HG02938 (cell line): ENCODE results near the gene BRWD1.
A peak's percentile ranks its signal among the peaks of the same experiment; 100 is the strongest.

Source experiments
- ATAC-seq: cut with Tn5 transposase; IDR thresholded peaks from one replicate; pipeline ENCODE4 v1.9.1; 2021; ENCODE audit warnings: mild to moderate bottlenecking, moderate library complexity; ENCODE audit not compliant: unreplicated experiment

The BRWD1 gene

DNA sequence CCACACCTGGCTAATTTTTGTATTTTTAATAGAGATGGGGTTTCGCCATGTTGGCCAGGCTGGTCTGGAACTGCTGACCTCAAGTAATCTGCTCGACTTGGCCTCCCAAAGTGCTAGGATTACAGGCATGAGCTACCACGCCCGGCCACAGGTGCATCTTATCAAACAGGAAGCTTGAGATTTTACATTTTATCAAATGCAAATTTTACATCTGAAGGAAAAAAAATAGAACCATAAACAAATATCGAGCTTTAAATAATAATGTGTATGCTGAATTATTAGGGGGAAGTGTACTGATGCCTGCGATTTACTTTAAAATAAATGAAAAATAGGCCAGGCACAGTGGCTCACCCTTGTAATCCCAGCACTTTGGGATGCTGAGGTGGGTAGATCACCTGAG lies 16.6 kb upstream of the BRWD1 start:
- ATAC-seq = no peak

DNA sequence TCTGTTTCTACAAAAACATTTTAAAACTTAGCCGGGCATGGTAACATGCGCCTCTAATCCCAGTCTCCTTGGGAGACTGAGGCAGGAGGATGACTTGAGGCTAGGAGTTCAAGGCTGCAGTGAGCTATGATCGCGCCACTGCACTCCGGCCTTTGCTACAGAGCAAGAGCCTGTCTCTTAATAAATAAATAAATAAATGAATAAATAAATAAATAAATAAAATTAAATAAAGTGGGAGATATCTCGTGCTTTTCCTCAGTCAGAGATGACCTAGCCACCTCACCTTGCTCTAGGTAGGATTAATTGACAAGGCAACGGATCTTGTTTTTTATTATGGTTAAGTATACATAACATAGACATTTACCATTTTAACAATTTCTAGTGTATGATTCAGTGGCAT lies 14.3 kb upstream of the BRWD1 start:
- no peak for ATAC-seq

DNA sequence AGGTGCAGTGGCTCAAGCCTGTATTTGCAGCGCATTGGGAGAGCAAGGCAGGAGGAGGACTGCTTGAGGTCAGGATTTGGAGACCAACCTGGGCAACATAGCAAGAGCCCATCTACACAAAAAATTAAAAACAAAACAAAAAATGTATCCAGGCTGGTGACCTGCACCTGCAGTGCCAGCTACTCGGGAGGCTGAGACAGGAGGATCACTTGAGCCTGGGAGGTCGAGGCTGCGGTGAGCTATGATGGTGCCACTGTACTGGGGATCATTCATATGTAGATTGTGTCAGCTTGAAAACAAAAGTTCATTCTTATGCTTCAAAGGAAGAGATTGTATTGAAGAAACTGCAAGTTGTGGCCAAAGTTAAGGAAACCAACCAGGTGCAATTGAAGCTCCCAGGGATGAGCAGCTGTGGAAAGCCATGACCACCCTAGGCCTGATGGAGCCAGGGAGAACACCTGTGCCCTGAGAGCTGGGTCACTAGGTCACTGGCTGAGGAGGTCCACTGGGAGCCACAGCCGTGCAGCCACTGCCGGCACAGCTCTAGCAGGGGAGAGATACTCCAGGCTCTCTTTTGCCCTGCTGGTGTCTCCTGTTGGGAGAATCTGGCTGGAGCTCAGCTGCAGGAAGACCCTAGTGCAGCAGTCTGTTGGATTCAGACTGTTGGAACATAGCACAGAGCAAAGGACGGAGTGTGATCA lies 13.3 kb upstream of the BRWD1 start:
- no peak for ATAC-seq

DNA sequence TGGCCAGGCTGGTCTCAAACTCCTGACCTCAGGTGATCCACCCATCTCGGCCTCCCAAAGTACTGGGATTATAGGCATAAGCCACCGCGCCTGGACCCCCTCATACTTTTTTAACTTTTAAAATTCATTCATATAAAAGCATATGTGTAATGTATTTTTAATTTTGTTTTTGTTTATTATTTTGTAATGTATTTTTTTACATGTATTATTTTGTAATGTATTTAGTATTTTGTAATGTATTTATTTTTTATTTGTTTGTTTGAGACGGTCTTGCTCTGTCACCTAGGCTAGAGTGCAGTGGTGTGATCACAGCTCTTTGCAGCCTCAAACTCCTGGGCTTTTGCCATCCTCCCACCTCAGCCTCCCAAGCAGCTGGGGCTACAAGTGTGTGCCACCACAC lies 12.0 kb upstream of the BRWD1 start:
- no peak for ATAC-seq

GRCh38 chr21:39321424-39321823 lies 8.0 kb upstream of the BRWD1 start:
- ATAC-seq = no peak

GRCh38 chr21:39319814-39320332 lies 6.4 kb upstream of the BRWD1 start:
- ATAC-seq = no peak

GRCh38 chr21:39319251-39319756 lies 5.9 kb upstream of the BRWD1 start:
- no peak for ATAC-seq

GRCh38 chr21:39318091-39318959 lies 4.9 kb upstream of the BRWD1 start:
- ATAC-seq = no peak

DNA sequence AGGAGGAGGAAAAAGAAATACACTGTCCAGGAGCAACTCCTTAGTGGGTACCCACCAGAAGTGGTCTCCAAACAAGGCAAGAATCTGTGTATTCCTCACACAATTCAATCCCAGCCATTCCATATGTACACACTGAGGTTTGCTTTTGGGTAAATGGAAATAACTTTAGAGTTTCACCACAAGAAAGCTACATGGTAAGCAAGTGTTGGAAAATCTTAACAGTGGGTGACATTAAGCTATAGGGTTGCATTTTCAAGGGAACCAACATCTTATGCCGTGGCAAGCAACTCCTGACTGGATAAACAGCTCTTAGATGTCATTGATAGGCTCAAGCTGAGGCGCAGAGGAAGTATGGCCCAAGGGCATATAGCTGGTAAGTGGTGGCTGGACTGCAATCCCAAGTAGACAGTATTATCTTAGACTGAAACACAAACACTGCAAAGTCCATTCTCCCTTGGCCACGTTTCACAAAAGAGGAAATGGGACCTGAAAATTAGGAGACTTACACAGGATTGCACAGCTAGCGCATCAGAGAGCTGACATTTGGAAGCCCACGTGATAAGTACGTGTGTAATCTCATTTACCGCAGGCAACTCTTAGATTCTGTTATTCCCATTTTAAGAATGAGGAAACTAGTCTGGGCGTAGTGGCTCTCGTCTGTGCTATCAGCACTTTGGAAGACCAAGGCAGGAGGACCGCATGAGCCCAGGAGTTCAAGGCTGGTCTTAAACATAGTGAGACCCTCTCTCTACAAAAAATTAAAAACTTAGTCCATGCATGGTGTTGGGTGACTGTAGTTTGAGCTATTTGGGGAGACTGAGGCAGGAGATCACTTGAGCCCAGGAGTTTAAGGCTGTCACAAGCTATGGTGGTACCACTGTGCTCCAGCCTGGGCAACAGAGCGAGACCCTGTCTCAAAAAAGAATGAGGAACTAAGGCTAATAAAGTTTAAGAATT lies 4.0 kb upstream of the BRWD1 start:
- ATAC-seq = no peak

DNA sequence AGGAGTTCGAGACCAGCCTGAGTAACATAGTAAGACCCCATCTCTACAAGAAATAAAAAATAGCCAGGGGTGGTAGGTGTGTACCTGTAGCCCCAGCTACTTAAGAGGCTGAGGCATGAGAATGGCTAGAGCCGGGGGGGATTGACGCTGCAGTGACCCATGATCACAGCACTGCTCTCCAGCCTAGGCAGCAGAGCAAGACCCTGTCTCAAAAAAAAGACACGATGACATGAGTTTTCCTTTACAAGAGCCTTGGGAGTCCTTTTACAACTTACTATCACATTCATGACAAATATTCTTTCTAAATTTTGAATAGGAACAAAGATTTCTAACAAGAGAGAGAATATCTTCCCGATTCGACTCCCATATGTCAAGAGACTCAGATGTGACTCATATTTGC lies 3.3 kb upstream of the BRWD1 start:
- no peak for ATAC-seq

DNA sequence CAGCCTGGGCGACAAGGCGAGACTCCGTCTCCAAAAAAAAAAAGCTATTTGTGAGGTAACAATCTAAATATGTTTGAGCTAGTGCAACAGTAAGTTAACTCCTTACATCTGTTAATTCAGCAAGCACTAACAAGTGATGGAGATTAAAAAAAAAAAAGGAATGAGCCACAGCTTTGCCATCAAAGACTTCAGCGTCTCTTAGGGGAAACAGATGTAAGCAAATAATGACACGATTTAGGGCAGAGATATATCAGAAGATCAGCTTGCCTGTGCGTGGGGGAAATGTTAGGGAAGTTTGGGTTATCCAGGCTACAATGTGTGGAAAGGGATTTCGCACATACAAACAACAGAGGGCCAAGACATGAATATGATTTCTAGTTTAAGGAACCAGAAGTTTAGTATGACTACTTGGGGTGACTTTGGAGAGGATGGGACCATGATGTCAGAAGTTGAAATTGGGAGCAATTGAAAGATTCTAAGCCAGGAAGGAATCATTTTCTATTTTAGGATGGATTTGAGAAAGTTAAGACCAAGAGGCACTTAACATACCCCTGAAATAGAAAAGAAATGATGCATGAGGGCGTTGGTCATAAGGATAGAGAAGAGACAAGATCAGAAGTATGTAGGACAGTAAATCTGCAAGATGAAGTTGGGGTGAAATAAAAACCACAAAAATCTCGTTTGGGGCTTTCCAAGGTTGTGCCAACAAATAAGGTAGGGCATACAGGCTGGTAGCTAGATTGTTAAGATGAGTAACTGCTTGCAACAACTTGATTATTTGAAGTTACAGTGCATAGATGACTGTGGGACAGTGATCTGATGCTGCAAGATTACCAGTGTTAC lies 2.4 kb upstream of the BRWD1 start:
- ATAC-seq = no peak

- ATAC-seq = peak; percentile 13
Observed at GRCh38 chr21:39314143-39315027, 953 bp upstream of the BRWD1 start.

DNA sequence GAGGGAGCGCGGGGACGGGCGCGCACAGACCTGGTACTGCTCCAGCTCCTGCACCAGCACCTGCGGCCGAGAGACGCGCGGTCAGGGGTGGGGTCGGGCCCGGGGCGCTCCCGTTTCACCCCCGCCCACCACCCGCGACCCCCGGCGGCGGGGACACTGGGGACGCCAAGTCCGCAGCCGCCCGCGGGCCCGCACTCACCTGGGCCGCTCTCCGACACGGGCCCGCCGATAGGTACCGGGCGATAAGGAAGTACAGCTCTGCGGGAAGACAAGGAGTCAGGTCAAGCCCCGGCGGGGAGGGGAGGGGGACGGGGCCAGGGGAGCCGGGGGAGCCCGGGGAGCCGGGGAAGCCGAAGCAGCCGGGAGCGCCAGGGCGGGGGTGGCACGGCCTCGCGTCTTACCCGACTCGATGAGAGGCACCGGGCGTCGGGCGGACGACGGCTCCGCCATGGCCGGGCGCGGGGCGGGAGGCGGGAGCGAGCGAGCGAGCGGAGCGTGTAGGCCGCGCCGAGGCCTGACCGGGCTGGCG lies 326 bp downstream of the BRWD1 start:
- ATAC-seq = no peak

DNA sequence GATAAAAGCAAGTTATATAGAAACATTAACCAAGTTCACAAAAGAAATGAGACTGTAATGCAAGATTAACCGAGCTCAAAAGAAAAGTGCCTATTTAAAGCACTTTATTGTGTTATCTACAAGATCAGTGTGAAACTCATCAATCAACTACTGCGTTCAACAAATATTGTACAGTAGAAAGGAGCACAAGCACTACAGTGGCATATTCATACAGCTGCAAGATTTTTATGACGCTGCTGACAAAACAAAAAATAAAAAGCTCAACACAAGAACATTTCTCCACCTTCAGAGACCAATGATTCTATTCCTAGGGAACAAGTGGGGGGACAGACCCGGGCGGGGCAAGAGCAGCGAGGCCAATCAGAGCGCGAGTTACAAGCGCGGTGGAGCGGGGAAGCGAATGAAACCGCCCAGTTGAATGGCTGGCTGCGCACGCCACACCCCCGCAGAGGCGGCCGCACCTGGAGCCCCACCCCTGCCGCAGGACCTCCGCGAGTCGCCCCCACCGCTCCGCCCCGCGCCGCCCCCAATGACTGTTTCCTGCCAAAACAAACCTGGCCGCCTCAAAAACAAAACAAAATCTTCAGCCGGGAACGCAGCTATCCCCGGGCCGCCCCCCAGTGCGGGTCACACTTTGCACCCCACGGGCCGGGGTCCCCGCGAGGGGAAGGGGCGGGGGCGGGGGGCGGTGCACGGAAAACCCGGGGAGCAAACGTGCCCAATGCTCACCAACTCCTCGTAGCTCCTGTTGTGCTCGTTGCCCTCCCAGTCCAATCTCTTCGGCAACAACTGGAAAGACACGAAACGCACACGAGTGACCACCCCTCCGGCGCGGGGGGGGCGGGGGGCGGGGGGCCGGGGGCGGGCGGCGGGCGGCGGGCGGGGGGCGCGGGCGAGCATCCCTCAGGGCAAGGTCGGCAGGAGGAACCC lies 1.1 kb downstream of the BRWD1 start:
- peak; percentile 66 for ATAC-seq

- no peak for ATAC-seq
Observed at GRCh38 chr21:39311164-39311563, 2.3 kb downstream of the BRWD1 start.

DNA sequence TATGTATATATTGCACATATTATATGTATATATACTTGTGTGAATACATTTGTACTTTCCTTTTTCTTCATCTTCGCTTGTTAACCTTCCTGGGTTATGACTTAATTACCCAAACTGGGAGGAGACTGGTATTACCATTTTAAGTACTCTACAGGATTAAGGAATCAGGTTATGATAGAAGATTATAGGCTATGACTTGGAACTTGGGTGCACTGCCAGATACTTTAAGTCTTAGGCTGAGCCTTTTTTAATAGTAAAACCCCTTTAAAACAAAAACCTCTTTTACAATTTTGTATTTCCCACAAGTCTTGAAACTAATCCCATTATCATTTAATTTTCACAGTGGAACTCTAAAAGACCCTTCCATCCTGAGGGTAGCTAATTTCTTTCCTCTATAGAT lies 6.0 kb downstream of the BRWD1 start:
- no peak for ATAC-seq

GRCh38 chr21:39300587-39300986 lies 12.8 kb downstream of the BRWD1 start:
- ATAC-seq = no peak

DNA sequence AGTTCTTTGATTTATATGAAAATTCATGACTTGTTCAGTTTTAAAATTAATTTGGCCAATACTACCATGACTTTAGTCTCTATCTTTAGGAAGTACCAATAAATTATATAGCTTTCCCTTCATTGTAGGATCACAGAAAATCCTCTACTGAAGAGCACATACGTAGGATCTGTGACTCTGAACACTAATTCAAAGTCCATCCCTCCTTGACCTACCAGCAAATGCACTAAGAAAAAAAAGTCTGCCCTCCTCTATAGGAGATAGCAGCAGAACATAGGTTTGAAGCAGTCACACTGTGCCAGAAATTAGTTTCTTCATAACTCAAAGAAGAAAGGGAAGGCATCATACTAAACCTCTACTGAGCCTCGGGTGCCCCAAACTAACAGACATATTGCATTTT lies 16.5 kb downstream of the BRWD1 start:
- ATAC-seq = no peak
